Activated T-cell treated with anti-CD3 and anti-CD28 coated beads, Interleukin-2, amount 50 U/mL, for 24 hours (primary cell): ENCODE measurements around the gene CIB4.

Experiments used
- DNase-seq: peaks from one replicate; pipeline ENCODE4 v3.0.0-alpha.2; 2020
- H3K27ac Mint-ChIP-seq: 2 replicates; pipeline ENCODE4 v1.8.0; 2020; ENCODE audit warnings: mild to moderate bottlenecking, mixed read lengths
- H3K27me3 Mint-ChIP-seq: 2 replicates; pipeline ENCODE4 v1.8.0; 2020; ENCODE audit warnings: mixed read lengths
- H3K36me3 Mint-ChIP-seq: 2 replicates; pipeline ENCODE4 v1.8.0; 2020; ENCODE audit warnings: low read depth, mixed read lengths
- H3K4me1 Mint-ChIP-seq: 2 replicates; pipeline ENCODE4 v1.8.0; 2020; ENCODE audit warnings: low read depth, mixed read lengths
- H3K4me3 Mint-ChIP-seq: 2 replicates; pipeline ENCODE4 v1.8.0; 2020; ENCODE audit warnings: mild to moderate bottlenecking, moderate library complexity, mixed read lengths
- H3K9me3 Mint-ChIP-seq: 2 replicates; pipeline ENCODE4 v1.8.0; 2020; ENCODE audit warnings: mixed read lengths

Gene CIB4

DNA sequence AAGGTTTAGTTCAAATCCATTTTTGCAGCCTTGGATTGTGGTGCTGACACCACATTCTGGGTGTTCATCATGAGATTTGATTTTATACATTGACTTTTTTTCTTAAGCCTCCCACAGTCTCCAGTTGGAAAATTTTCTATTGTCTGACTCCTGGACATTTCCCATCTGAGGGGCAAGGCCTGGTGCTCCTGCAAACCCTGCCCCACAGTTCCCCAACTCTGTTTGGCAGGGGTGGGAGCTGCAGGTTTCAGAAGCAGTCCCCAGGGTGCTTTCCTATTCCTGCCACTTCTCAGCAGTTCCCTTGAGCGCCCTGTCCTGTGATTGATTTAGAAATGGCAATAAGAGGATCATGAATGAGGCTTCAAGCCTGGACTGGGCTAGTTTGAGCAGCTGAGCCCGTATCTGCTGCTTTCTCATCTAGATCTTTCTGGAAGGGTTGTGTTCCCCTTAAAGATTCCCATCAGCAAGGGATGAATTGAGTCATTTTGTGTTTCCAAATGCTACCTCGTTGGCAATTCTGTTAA is 77.0 kb downstream of the CIB4 start:
- H3K27me3 Mint-ChIP-seq, result peaks cover 64% of the 10 kb centered on the region
- no peak overlapping the region for H3K27ac Mint-ChIP-seq
- no peaks in the 10 kb centered on the region for H3K9me3 Mint-ChIP-seq
- H3K36me3 Mint-ChIP-seq, result no peaks in the 10 kb centered on the region
- DNase-seq, result peak; percentile 16
- H3K4me1 Mint-ChIP-seq, result peaks cover 14% of the 10 kb centered on the region
- no peak overlapping the region for H3K4me3 Mint-ChIP-seq

DNA sequence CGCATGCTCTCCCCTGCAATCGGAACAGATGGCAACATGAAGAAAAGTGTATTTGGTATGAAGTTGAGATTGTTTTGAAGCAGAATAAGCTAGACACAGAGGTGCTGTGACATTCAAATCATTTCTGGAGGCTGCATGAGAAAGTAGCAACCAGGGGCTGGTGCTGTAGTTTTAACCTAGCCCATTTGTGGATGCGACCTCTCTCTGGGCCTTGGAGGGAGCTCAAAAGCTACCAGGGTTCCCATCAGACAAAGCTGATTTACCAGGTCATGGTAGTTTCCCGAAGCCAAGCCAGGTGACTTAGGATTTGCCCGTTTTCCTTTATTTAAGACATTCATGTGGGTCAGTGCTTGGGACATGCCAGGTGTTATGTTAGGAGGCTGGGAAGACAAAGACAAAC is 77.5 kb downstream of the CIB4 start:
- DNase-seq, result no peak
- no peak overlapping the region for H3K4me3 Mint-ChIP-seq
- no peaks in the 10 kb centered on the region for H3K9me3 Mint-ChIP-seq
- H3K27ac Mint-ChIP-seq, result no peak overlapping the region
- no peaks in the 10 kb centered on the region for H3K36me3 Mint-ChIP-seq
- peaks cover 69% of the 10 kb centered on the region for H3K27me3 Mint-ChIP-seq
- peaks cover 14% of the 10 kb centered on the region for H3K4me1 Mint-ChIP-seq

DNA sequence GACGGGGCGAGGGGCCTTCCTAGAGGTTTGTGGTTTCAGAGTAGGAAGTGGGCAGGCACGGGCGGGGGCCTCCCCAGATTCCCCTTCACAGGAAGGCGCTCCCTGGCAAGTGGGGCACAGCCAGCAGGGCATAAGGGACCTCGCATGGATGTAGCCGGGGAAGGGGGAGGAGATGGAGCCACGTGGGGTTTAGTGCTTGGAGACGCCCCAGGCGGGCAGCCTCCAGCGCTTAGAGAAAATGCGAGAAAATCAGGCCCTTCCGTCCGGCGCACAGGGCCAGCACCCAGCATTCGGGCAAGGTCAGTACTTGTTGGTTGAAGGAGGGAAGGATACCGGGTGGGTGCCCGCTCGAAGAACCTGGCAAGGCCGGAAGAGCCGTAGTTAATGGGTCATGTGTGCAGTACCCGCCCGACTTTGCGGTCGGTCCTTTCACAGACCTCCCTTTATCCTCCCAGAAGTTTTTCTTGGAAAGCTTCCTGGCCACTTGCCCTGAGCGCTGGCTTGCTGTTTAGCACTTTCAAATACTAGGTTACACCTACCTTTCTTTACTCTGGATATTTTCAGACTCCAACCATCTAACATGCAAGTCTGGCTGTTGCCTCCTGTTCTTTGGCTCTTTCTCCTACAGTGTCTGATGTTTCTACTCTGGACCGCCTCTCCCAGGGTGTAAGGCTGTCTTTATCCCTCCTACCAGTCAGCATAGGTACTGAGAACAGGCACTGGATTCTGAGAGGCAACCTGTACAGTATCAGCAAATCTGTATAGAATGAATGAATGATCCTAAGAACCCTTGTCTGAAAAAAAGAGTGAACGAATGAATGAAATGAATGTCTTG is 78.1 kb downstream of the CIB4 start:
- Mint-ChIP-seq H3K27ac (no peak overlapping the region), H3K4me1 (peaks cover 14% of the 10 kb centered on the region), H3K9me3 (no peaks in the 10 kb centered on the region), H3K4me3 (peak overlapping the region; percentile 27), H3K27me3 (peaks cover 76% of the 10 kb centered on the region), H3K36me3 (no peaks in the 10 kb centered on the region)
- no peak for DNase-seq

DNA sequence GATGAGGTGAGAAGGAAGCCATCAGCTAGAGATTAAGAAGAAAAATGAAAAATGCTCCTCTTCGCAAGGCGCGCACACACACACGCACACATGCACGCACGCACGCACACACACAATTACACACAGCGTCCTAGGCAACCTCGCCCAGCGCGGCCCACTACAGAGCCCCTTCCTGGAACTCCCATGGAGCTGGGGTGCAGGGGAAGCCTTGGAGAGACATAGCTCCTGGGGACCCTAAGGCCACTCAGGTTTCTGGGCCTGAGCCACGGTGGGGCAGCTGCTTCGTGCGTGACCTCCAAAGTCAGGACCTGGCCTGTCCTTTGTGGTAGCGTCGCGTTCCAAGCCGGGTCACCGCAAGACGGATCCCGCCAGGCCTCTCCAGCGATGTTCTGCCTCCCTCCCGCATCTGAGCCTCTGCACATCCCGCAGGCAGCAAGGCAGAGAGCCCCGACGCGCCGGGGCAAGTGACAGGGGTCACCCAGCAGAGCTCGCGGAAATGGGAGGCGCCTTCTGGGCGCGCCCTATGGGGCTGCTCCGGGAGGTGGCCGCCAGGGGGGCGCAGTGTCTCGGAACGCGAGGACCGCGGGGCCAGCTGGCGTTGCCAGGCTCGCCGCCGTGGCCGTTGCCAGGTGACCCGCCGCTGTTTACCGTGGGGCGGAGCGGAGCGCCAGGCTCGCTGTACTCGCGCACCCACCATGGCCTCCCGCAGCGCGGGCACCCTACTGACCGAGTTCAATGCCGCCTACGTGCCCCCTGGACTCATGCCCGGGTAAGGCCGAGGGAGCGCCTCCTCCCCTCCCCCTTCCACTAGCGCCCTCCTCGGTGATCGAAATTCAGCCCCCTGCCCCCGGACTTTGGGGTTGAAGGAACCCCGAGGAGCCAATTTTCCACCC is 79.0 kb downstream of the CIB4 start:
- no peaks in the 10 kb centered on the region for H3K36me3 Mint-ChIP-seq
- H3K27ac Mint-ChIP-seq, result no peak overlapping the region
- H3K9me3 Mint-ChIP-seq, result no peaks in the 10 kb centered on the region
- H3K27me3 Mint-ChIP-seq, result peaks cover 83% of the 10 kb centered on the region
- DNase-seq, result peak; percentile 51
- peak overlapping the region; percentile 46 for H3K4me3 Mint-ChIP-seq
- H3K4me1 Mint-ChIP-seq, result peaks cover 14% of the 10 kb centered on the region

DNA sequence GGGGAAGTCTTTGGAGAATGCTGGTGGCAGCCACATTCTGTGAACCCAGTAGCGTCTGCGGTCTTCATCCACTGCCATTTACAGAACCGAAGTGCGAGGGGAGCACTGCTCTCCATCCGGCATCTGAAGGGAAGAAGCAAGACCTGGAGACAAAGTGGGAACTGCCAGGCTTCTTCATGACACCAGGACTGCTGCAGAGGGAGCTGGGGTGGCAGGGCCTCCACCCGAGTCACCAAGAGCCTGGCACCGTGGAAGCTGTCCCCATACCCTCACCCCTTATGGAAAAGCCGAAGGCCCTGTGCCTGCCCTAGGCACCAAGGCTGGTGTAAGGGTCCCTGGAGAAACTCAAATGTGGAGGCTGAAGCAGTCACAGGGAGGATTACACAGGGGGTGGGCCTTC is 79.8 kb downstream of the CIB4 start:
- no peak overlapping the region for H3K4me3 Mint-ChIP-seq
- no peak for DNase-seq
- peaks cover 86% of the 10 kb centered on the region for H3K27me3 Mint-ChIP-seq
- peaks cover 14% of the 10 kb centered on the region for H3K4me1 Mint-ChIP-seq
- H3K9me3 Mint-ChIP-seq, result no peaks in the 10 kb centered on the region
- no peaks in the 10 kb centered on the region for H3K36me3 Mint-ChIP-seq
- H3K27ac Mint-ChIP-seq, result no peak overlapping the region

DNA sequence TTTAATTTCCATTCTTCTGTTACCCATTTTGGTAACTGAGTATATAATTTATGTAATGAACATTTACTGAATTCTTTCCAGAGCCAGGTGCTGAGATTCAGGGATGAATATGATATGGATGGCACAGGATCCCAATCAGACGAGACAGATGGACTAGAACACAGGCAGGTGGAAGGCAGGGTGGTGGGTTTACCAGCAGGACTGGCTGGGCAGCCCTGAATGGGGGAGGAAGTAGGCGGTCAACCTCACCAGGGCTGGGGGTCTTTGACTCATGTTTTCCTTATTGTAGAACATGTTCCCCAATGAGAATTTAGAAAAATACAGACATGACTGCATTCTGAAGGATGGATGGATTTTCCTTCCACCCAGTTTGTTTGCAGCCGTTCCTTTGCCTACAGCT is 80.3 kb downstream of the CIB4 start:
- Mint-ChIP-seq H3K27ac (no peak overlapping the region), H3K27me3 (peaks cover 89% of the 10 kb centered on the region), H3K4me1 (peaks cover 14% of the 10 kb centered on the region), H3K4me3 (no peak overlapping the region), H3K36me3 (no peaks in the 10 kb centered on the region), H3K9me3 (no peaks in the 10 kb centered on the region)
- DNase-seq, result no peak

DNA sequence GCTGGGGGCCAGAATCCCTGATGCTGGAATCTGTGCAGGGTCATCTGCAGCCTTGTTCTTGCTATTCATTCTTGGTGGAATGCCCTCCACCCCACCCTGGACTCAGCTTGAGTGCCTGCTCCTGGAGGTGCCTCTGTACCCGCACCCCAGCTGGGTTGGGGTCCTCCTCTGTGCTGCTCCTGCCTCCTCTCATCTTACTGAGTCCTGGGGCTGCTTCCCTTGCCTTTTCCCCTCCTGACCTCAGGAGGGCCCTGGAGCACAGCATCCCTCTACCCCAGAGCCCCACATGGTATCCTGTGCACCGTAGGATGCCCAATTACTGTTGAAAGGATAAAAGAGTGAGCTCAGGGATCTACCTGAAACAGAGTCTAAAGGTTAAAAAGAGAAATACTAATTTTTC is 81.6 kb downstream of the CIB4 start:
- no peaks in the 10 kb centered on the region for H3K36me3 Mint-ChIP-seq
- peaks cover 82% of the 10 kb centered on the region for H3K27me3 Mint-ChIP-seq
- peaks cover 14% of the 10 kb centered on the region for H3K4me1 Mint-ChIP-seq
- no peaks in the 10 kb centered on the region for H3K9me3 Mint-ChIP-seq
- no peak overlapping the region for H3K27ac Mint-ChIP-seq
- no peak for DNase-seq
- no peak overlapping the region for H3K4me3 Mint-ChIP-seq

DNA sequence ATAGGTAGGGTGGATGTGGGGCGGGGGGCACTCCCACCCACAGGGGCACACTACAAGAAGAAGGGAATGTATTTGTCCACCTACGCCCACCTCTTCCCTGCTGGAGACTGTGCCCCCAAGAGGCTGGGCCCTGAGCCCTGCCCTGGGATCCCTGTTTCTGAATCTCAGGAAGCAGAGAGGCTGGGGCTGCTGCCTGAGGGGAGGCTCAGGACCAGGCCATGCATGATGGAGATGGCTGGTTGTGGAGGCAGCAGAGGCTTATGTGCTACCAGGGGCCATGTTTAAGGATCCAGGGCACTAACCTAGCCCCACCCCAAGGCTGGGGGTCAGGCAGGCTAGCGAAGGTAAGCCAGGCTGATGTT is 82.1 kb downstream of the CIB4 start:
- peaks cover 14% of the 10 kb centered on the region for H3K4me1 Mint-ChIP-seq

DNA sequence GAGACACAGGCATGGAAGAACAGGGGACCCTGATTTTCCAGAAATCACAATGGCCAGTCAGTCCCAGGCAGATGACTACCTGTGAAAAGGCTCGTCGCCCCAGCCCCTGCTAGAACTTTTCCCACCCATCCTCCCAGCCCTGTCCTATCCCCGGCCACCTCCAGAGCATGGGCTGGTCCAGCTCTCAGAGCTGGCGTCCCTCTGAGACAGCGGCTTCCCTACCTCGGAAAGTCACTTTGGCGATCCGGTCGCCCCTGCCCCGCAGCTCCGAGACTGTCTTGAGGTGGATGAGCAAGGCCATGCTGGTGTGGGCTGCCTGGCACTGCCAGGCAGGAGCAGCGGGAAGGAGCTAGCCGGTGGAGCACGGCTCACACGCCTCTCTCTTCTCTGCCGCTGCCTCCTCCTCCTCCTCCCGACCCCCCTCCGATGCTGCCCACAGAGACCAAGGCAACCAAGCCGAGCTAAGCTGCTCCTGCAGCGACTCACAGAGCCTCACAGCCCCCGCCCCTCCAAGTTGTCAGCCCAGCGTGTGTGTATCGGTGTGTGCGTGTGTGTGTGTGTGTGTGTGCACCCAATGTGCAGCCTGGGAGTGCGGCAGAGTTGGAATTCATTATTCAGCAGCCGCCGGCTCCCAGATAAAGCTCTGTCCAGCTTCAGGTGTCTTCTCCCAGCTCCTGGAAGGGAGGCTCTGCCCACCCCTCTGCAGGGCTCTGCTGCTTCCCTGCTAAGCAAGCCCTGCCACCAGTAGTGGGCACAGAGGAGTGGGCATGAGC is 82.7 kb downstream of the CIB4 start:
- Mint-ChIP-seq H3K4me1 (peaks cover 14% of the 10 kb centered on the region), H3K36me3 (no peaks in the 10 kb centered on the region), H3K9me3 (no peaks in the 10 kb centered on the region), H3K4me3 (no peak overlapping the region), H3K27me3 (peaks cover 71% of the 10 kb centered on the region), H3K27ac (no peak overlapping the region)
- no peak for DNase-seq

More for the DNA sequence above, 82.1 kb downstream of the CIB4 start:
- Mint-ChIP-seq H3K27ac (no peak overlapping the region), H3K36me3 (no peaks in the 10 kb centered on the region), H3K4me3 (no peak overlapping the region), H3K27me3 (peaks cover 77% of the 10 kb centered on the region), H3K9me3 (no peaks in the 10 kb centered on the region)
- no peak for DNase-seq

DNA sequence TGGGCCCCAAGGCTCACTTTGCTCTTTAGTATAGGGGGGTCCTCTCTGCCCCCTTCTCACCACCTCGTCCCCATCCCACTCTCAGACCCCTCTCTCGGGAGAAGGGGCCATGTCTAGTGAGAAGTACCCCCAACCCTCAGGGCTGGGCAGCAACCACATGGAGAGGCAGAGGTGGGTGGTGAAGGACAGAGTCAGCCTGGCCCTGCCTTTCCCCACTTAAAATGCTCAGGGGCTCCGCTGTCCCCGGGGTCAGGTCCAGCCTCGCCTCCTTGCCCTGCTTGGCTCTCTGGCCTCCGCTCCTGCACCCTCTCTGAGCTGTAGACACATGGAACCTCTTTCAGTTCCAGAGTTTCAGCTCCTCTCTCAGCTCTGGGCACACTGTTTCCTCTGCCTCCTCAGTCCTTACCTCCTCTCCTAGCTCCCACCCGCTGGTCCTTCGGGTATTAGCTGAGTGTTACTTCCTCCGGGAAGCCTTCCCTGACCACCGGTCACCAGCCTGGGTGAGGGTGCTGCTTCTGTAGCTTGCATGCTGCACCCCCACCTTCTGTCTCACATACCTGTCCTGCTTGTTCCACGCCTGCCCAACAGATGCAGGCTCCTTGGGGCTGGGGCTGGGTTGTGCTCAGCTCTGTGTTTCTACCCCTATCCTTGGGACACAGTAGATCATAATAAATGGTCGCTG is 83.8 kb downstream of the CIB4 start:
- no peaks in the 10 kb centered on the region for H3K9me3 Mint-ChIP-seq
- H3K36me3 Mint-ChIP-seq, result no peaks in the 10 kb centered on the region
- H3K4me3 Mint-ChIP-seq, result no peak overlapping the region
- no peak for DNase-seq
- H3K4me1 Mint-ChIP-seq, result peaks cover 7% of the 10 kb centered on the region
- H3K27ac Mint-ChIP-seq, result no peak overlapping the region
- peaks cover 61% of the 10 kb centered on the region for H3K27me3 Mint-ChIP-seq

DNA sequence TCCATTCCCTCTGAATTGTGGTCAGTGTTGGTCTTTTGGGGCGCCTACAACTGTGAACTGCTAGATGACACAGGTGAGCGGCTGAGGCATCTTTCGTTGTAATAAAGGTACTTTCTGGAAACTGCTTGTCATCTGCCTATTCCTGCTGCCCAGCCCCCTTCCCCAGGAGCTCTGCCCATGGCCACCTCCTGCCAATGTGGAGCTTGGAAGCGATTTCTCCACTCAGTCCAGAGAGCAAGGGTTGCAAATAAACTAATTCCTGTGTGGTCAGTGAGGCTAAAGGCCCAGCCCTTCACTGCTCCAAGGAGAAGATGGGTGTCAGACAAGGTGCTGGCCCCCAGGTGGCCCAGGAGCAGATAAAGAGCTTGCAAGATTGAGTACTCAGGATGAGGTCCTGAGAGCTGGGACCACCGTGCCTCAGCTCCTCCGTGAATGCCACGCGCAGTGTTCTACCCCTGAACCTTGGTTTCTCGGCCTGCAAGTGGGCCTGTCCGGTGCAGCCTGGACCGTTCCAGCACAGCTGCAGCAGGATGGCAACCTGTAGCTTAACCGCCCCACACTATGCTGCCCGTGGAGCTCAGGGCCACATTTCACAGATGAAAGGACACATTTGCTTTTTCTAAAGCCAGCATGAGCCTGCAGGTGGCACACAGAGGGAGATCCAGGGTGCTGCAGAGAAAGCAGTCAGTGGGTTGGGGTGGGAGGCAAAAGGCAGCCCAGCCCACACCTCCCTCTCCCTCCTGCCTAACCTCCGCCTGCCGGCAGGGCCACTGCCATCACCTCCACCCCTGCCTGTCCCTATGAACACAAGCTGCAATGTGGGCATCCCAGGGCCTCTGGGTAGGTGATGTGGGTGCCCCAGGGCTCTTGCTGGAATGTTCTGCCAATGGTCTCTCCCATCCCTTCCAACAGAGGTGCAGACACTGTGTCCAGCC is 84.6 kb downstream of the CIB4 start:
- no peaks in the 10 kb centered on the region for H3K9me3 Mint-ChIP-seq
- no peak overlapping the region for H3K27ac Mint-ChIP-seq
- H3K4me3 Mint-ChIP-seq, result no peak overlapping the region
- DNase-seq, result no peak
- H3K4me1 Mint-ChIP-seq, result peaks cover 1% of the 10 kb centered on the region
- H3K27me3 Mint-ChIP-seq, result peaks cover 55% of the 10 kb centered on the region
- no peaks in the 10 kb centered on the region for H3K36me3 Mint-ChIP-seq

DNA sequence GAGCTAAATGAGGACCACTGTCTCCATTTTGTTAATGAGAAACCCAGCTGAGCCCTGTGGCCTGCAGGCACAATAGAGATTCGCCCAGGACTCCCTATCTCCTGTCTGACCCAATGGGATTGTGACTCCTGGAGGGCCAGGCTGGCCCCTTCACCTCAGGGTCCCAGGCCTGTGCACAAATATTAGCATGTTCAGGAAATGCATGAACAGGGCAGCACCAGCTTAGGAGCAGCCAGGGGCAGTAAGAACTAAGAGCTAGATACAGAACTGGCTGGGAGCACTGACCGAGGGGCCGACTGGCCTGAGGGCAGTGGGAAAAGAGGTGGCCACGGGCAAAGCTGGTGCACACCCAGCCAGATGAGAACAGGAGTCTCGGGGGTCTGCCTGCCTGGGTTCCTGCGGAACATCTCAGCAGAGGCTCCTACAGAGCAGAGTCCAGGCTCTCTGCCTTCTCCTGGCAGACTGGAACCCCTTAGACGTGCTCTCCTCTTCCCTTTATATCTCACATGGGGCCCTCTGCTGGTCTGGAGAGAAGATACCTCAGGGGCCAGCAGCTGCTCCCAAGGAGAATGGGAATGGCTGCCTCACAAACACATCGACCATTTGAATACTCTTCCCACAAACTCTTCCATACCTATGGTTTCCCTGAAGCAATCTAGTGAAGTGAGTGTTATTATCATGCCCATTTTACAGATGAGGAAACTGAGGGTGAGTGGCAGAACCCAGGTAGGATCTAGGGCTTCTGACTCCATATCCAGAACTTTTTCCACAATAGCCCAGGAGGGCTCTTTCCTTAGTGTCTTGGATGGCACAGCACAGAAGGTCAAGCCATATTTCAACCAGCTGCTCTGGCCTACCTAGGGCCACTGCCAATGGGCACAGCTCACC is 85.7 kb downstream of the CIB4 start:
- Mint-ChIP-seq H3K27me3 (peaks cover 48% of the 10 kb centered on the region), H3K9me3 (no peaks in the 10 kb centered on the region), H3K27ac (no peak overlapping the region)

More for the DNA sequence above, 85.7 kb downstream of the CIB4 start:
- H3K4me1 Mint-ChIP-seq, result no peaks in the 10 kb centered on the region
- no peak overlapping the region for H3K4me3 Mint-ChIP-seq
- H3K36me3 Mint-ChIP-seq, result no peaks in the 10 kb centered on the region
- no peak for DNase-seq
